Neural cell (in vitro differentiated cells): ENCODE data around the gene SAP130. TPM values are rescaled to one million over a fixed set of nuclear protein-coding genes. Genes with fewer than 3 reads are reported as not detected.

Experiments
- H2AFZ ChIP-seq: fragments of 200-600, 300-800 bp; sonication (generic), shearing (Covaris generic); 2 replicates; pipeline ENCODE4 v1.6.0; 2014; ENCODE audit warnings: low read depth, mild to moderate bottlenecking, antibody characterized with exemption, low read length, moderate library complexity
- H3F3A ChIP-seq: fragments of 200-600 bp; shearing (Covaris generic); 2 replicates; pipeline ENCODE4 v1.6.1; 2016; ENCODE audit warnings: mild to moderate bottlenecking, moderate library complexity, mixed read lengths, antibody characterized with exemption, low read length; ENCODE audit not compliant: insufficient read depth, poor library complexity, severe bottlenecking
- H3K27ac ChIP-seq: fragments of 200-600, 300-800 bp; sonication (generic), shearing (Covaris generic); 2 replicates; pipeline ENCODE4 v1.5.1; 2014; ENCODE audit warnings: mild to moderate bottlenecking, low read length, moderate library complexity
- H3K27me3 ChIP-seq: fragments of 300-800, 200-600 bp; sonication (generic), shearing (Covaris generic); 2 replicates; pipeline ENCODE4 v1.6.0; 2014; ENCODE audit warnings: mild to moderate bottlenecking, low read depth, low read length, moderate library complexity; ENCODE audit not compliant: insufficient read depth
- H3K36me3 ChIP-seq: fragments of 300-800, 200-600 bp; sonication (generic), shearing (Covaris generic); 2 replicates; pipeline ENCODE4 v1.5.1; 2014; ENCODE audit warnings: mild to moderate bottlenecking, antibody characterized with exemption, low read length, moderate library complexity; ENCODE audit not compliant: insufficient read depth
- H3K4me2 ChIP-seq: fragments of 300-800, 200-600 bp; sonication (generic), shearing (Covaris generic); 2 replicates; pipeline ENCODE4 v1.6.0; 2014; ENCODE audit warnings: mild to moderate bottlenecking, low read length
- H3K4me3 ChIP-seq: fragments of 300-800, 200-600 bp; sonication (generic), shearing (Covaris generic); 2 replicates; pipeline ENCODE4 v1.5.1; 2014; ENCODE audit warnings: mild to moderate bottlenecking, low read length, moderate library complexity
- H3K79me2 ChIP-seq: fragments of 200-600 bp; shearing (Covaris generic); replicated peaks from 2 replicates; pipeline ENCODE4 v1.6.0; 2014; ENCODE audit warnings: mild to moderate bottlenecking, low read length, moderate library complexity; ENCODE audit not compliant: insufficient read depth
- H3K9ac ChIP-seq: fragments of 300-800, 200-600 bp; sonication (generic), shearing (Covaris generic); 2 replicates; pipeline ENCODE4 v1.6.1; 2016; ENCODE audit warnings: mild to moderate bottlenecking, low read length, mixed read lengths
- H3K9me2 ChIP-seq: fragments of 200-600 bp; shearing (Covaris generic); 2 replicates; pipeline ENCODE4 v1.6.1; 2016; ENCODE audit warnings: mild to moderate bottlenecking, low read length, mixed read lengths; ENCODE audit not compliant: insufficient read depth
- H3K9me3 ChIP-seq: fragments of 200-600, 300-800 bp; sonication (generic), shearing (Covaris generic); 2 replicates; pipeline ENCODE4 v1.6.1; 2016; ENCODE audit warnings: mild to moderate bottlenecking, mixed run types, low read length, moderate library complexity, mixed read lengths
- H4K20me1 ChIP-seq: fragments of 200-600 bp; shearing (Covaris generic); 2 replicates; pipeline ENCODE4 v1.6.1; 2016; ENCODE audit warnings: mild to moderate bottlenecking, mixed run types; ENCODE audit not compliant: insufficient read depth
- CTCF ChIP-seq: fragments of 450-650 bp; IDR thresholded peaks from 2 replicates; pipeline ENCODE4 v1.5.1; 2014; ENCODE audit warnings: antibody characterized with exemption, mild to moderate bottlenecking, moderate library complexity; ENCODE audit not compliant: poor library complexity, severe bottlenecking
- EP300 ChIP-seq: fragments of 450-650 bp; conservative IDR thresholded peaks from 2 replicates; pipeline ENCODE4 v1.6.1; 2014; ENCODE audit warnings: antibody characterized with exemption, mild to moderate bottlenecking, moderate library complexity; ENCODE audit not compliant: poor library complexity, severe bottlenecking
- EZH2 ChIP-seq: fragments of 200-600, 300-800 bp; shearing (Covaris generic), sonication (generic); IDR thresholded peaks from 2 replicates; pipeline ENCODE4 v1.6.1; 2014; ENCODE audit warnings: antibody characterized with exemption, low read length, borderline replicate concordance, mild to moderate bottlenecking; ENCODE audit not compliant: insufficient read depth, poor library complexity, severe bottlenecking
- MXI1 ChIP-seq: fragments of 450-650 bp; conservative IDR thresholded peaks from 2 replicates; pipeline ENCODE4 v1.6.1; 2014; ENCODE audit warnings: antibody characterized with exemption, mild to moderate bottlenecking; ENCODE audit not compliant: poor library complexity, severe bottlenecking
- POLR2AphosphoS5 ChIP-seq: IDR thresholded peaks from 2 replicates; pipeline ENCODE4 v1.6.1; 2012
- RAD21 ChIP-seq: fragments of 450-650 bp; conservative IDR thresholded peaks from 2 replicates; pipeline ENCODE4 v1.6.1; 2014; ENCODE audit warnings: antibody characterized with exemption, mild to moderate bottlenecking, moderate library complexity
- REST ChIP-seq: IDR thresholded peaks from 2 replicates; pipeline ENCODE4 v1.6.1; 2012; ENCODE audit warnings: borderline replicate concordance
- SMC3 ChIP-seq: fragments of 450-650 bp; conservative IDR thresholded peaks from 2 replicates; pipeline ENCODE4 v1.6.1; 2014; ENCODE audit warnings: antibody characterized with exemption, mild to moderate bottlenecking, moderate library complexity; ENCODE audit not compliant: poor library complexity
- TAF1 ChIP-seq: IDR thresholded peaks from 2 replicates; pipeline ENCODE4 v1.6.1; 2012; ENCODE audit warnings: low read depth
- polyA plus RNA-seq: library from polyadenylated mRNA; depleted of rRNA; stranded (reverse); fragments of >200 nt; gene quantifications from 2 replicates; pipeline ENCODE4 v1.2.3, GENCODE V29; 2014

SAP130 gene
- polyA plus RNA-seq, 1 donor from 2014 or later: 5.6 TPM

GRCh38 chr2:128041561-128041960, 13.7 kb upstream of the SAP130 start:
- TF ChIP-seq CTCF (no peak), SMC3 (no peak), MXI1 (no peak), TAF1 (no peak), REST (no peak), EZH2 (no peak)
- H3K9ac ChIP-seq: no peak overlapping the region
- H3K27me3 ChIP-seq: no peaks in the 10 kb centered on the region
- no peaks in the 10 kb centered on the region for H3F3A ChIP-seq
- no peaks in the 10 kb centered on the region for H3K9me3 ChIP-seq
- no peaks in the 10 kb centered on the region for H3K36me3 ChIP-seq
- no peaks in the 10 kb centered on the region for H3K9me2 ChIP-seq
- no peak overlapping the region for H3K4me3 ChIP-seq
- no peaks in the 10 kb centered on the region for H3K79me2 ChIP-seq
- no peaks in the 10 kb centered on the region for H4K20me1 ChIP-seq
- no peak overlapping the region for H3K27ac ChIP-seq
- no peak overlapping the region for H3K4me2 ChIP-seq
- H2AFZ ChIP-seq: no peak overlapping the region

- no peak overlapping the region for H3K4me2 ChIP-seq
- no peaks in the 10 kb centered on the region for H4K20me1 ChIP-seq
- no peaks in the 10 kb centered on the region for H3K9me3 ChIP-seq
- no peak overlapping the region for H3K9ac ChIP-seq
- no peaks in the 10 kb centered on the region for H3K79me2 ChIP-seq
- TF ChIP-seq TAF1 (no peak), SMC3 (no peak), CTCF (no peak), RAD21 (no peak), MXI1 (no peak), EZH2 (no peak), EP300 (no peak), REST (no peak), POLR2AphosphoS5 (no peak)
- no peaks in the 10 kb centered on the region for H3F3A ChIP-seq
- H3K36me3 ChIP-seq: no peaks in the 10 kb centered on the region
- H2AFZ ChIP-seq: no peak overlapping the region
- H3K27me3 ChIP-seq: no peaks in the 10 kb centered on the region
- H3K4me3 ChIP-seq: no peak overlapping the region
- no peaks in the 10 kb centered on the region for H3K9me2 ChIP-seq
- no peak overlapping the region for H3K27ac ChIP-seq
These were observed 12.4 kb upstream of the SAP130 start for GRCh38 chr2:128040166-128040771.
